Epidermal melanocyte (primary cell): ENCODE results near the gene CDH4.

Experiments used
- DNase-seq: peaks from one replicate; pipeline ENCODE4 v3.0.0; 2011; ENCODE audit warnings: low spot score; ENCODE audit not compliant: insufficient read length

Gene CDH4

GRCh38 chr20:61902221-61902869, 650.3 kb downstream of the CDH4 start:
- DNase-seq: no peak

- DNase-seq: no peak
These were observed 651.7 kb downstream of the CDH4 start for GRCh38 chr20:61903575-61904340.

- no peak for DNase-seq
These were observed 652.4 kb downstream of the CDH4 start for GRCh38 chr20:61904456-61904855.

GRCh38 chr20:61905781-61906523, 653.9 kb downstream of the CDH4 start:
- no peak for DNase-seq

- no peak for DNase-seq
These were observed 655.2 kb downstream of the CDH4 start for GRCh38 chr20:61907081-61907891.

GRCh38 chr20:61908057-61909026, 656.3 kb downstream of the CDH4 start:
- DNase-seq: no peak

GRCh38 chr20:61909028-61909427, 657.0 kb downstream of the CDH4 start:
- no peak for DNase-seq

GRCh38 chr20:61909821-61910220, 657.8 kb downstream of the CDH4 start:
- no peak for DNase-seq

- no peak for DNase-seq
These were observed 659.8 kb downstream of the CDH4 start for GRCh38 chr20:61911824-61912223.

- no peak for DNase-seq
These were observed 660.8 kb downstream of the CDH4 start for GRCh38 chr20:61912665-61913422.

GRCh38 chr20:61913423-61914225, 661.6 kb downstream of the CDH4 start:
- no peak for DNase-seq

GRCh38 chr20:61915101-61915500, 663.0 kb downstream of the CDH4 start:
- no peak for DNase-seq

GRCh38 chr20:61916318-61916891, 664.3 kb downstream of the CDH4 start:
- no peak for DNase-seq

GRCh38 chr20:61917474-61918145, 665.5 kb downstream of the CDH4 start:
- DNase-seq: no peak

- DNase-seq: no peak
These were observed 666.5 kb downstream of the CDH4 start for GRCh38 chr20:61918548-61918947.

GRCh38 chr20:61919239-61919638, 667.2 kb downstream of the CDH4 start:
- no peak for DNase-seq

GRCh38 chr20:61919675-61920365, 667.8 kb downstream of the CDH4 start:
- no peak for DNase-seq
